HEK293 (cell line): ENCODE results near the gene ZDHHC17.

Experiments
- CTCF ChIP-seq: fragments of 450-650 bp; formaldehyde crosslinking; IDR thresholded peaks from 2 replicates; pipeline ENCODE4 v1.5.1; 2016; ENCODE audit warnings: missing biosample characterization, missing genetic modification characterization
- PRDM4 ChIP-seq: fragments of 450-650 bp; formaldehyde crosslinking; IDR thresholded peaks from 2 replicates; pipeline ENCODE4 v1.5.1; 2017; ENCODE audit warnings: missing biosample characterization, missing genetic modification characterization
- ZIC2 ChIP-seq: fragments of 450-650 bp; formaldehyde crosslinking; IDR thresholded peaks from 2 replicates; pipeline ENCODE4 v1.5.1; 2016; ENCODE audit warnings: missing biosample characterization, missing genetic modification characterization
- ZNF138 ChIP-seq: fragments of 450-650 bp; formaldehyde crosslinking; IDR thresholded peaks from 2 replicates; pipeline ENCODE4 v1.5.1; 2016; ENCODE audit warnings: missing biosample characterization, missing genetic modification characterization, borderline replicate concordance
- ZNF621 ChIP-seq: fragments of 450-650 bp; formaldehyde crosslinking; IDR thresholded peaks from 2 replicates; pipeline ENCODE4 v1.5.1; 2017; ENCODE audit warnings: missing biosample characterization, missing genetic modification characterization

- TF ChIP-seq ZIC2 (tag by site-specific recombination) (no peak), ZNF621 (no peak), ZNF138 (no peak), CTCF (tag by site-specific recombination) (no peak), PRDM4 (no peak)
Observed at GRCh38 chr12:76747245-76747644, 16.7 kb upstream of the ZDHHC17 start.
